A673 (cell line): Measurements from ENCODE around the gene UBE2E2. TPM values are rescaled to one million over a fixed set of nuclear protein-coding genes. Genes with fewer than 3 reads are reported as not detected.
"Not testable (repeated sequence)": the region's sequence is repeated elsewhere in the genome, so short reads cannot be mapped to it uniquely, and the experiment has no call there.

Experiments used
- BruUV-seq: library from RNA; stranded (reverse); fragments of 400-500 nt; replicated peaks from 2 replicates; lab custom pipeline; 2021; lab: Mats Ljungman, UMichigan
- CTCF ChIA-PET: fragments of 300-600 bp; sonication (Branson Sonifier 250); formaldehyde crosslinking; loops from one replicate; lab custom pipeline; 2022; ENCODE audit warnings: antibody characterized with exemption; lab: Charles Lee
- POLR2A ChIA-PET: fragments of 300-600 bp; sonication (Branson Sonifier 250); formaldehyde crosslinking; loops from one replicate; lab custom pipeline; 2022; ENCODE audit warnings: antibody characterized with exemption; ENCODE audit not compliant: low non-redundant PET; lab: Charles Lee
- DNase-seq: peaks from one replicate; pipeline ENCODE4 v3.0.0-alpha.2; 2015; ENCODE audit warnings: low spot score
- H3K27ac ChIP-seq: fragments of 200-600 bp; sonication (generic); 2 replicates; pipeline ENCODE4 v1.5.1; 2016; ENCODE audit warnings: mixed run types, low read depth, mild to moderate bottlenecking, mixed read lengths, antibody characterized with exemption, low read length; ENCODE audit not compliant: poor library complexity, severe bottlenecking
- H3K27me3 ChIP-seq: fragments of 200-600 bp; sonication (generic); replicated peaks from 2 replicates; pipeline ENCODE4 v1.6.1; 2017; ENCODE audit warnings: mixed run types, low read depth, mild to moderate bottlenecking, mixed read lengths, antibody characterized with exemption, low read length; ENCODE audit not compliant: insufficient read depth, poor library complexity
- H3K36me3 ChIP-seq: fragments of 200-600 bp; sonication (generic); 2 replicates; pipeline ENCODE4 v1.6.1; 2016; ENCODE audit warnings: mixed run types, mild to moderate bottlenecking, mixed read lengths, antibody characterized with exemption, low read length; ENCODE audit not compliant: insufficient read depth, poor library complexity, severe bottlenecking
- H3K4me1 ChIP-seq: fragments of 200-600 bp; sonication (generic); 2 replicates; pipeline ENCODE4 v1.6.1; 2017; ENCODE audit warnings: mixed run types, mild to moderate bottlenecking, mixed read lengths, antibody characterized with exemption, low read length; ENCODE audit not compliant: insufficient read depth, poor library complexity, severe bottlenecking
- H3K4me3 ChIP-seq: fragments of 200-600 bp; sonication (generic); 2 replicates; pipeline ENCODE4 v1.5.1; 2016; ENCODE audit warnings: low read depth, mixed run types, mild to moderate bottlenecking, mixed read lengths, low read length; ENCODE audit not compliant: poor library complexity, severe bottlenecking
- H3K9me3 ChIP-seq: fragments of 200-600 bp; sonication (generic); 2 replicates; pipeline ENCODE4 v1.6.1; 2016; ENCODE audit warnings: mixed run types, low read depth, mild to moderate bottlenecking, mixed read lengths, antibody characterized with exemption, low read length; ENCODE audit not compliant: poor library complexity, severe bottlenecking
- CTCF ChIP-seq: fragments of 300-800, 200-600 bp; sonication (generic); conservative IDR thresholded peaks from 2 replicates; pipeline ENCODE4 v1.5.1; 2017; ENCODE audit warnings: low read depth, mild to moderate bottlenecking, antibody characterized with exemption, low read length, moderate library complexity, mixed read lengths
- EZH2 ChIP-seq: fragments of 200-600 bp; sonication (generic); IDR thresholded peaks from 2 replicates; pipeline ENCODE4 v1.6.1; 2017; ENCODE audit warnings: borderline replicate concordance, low read depth, mild to moderate bottlenecking, mixed read lengths, antibody characterized with exemption, low read length; ENCODE audit not compliant: poor library complexity, severe bottlenecking
- intact Hi-C: fragments of 100-400 bp; cut with micrococcal nuclease; formaldehyde crosslinking; loops from one replicate; pipeline ENCODE4 v1.10.0; 2022; ENCODE audit not compliant: unreplicated experiment
- total RNA-seq: library from RNA; stranded (reverse); gene quantifications from 2 replicates; pipeline ENCODE4 v1.2.3, GENCODE V29; 2021

UBE2E2 gene
- total RNA-seq, 1 experiment from 2014 or later: 2.0 TPM

- DNase-seq: no peak
- Histone ChIP-seq H3K27me3 (no peaks in the 10 kb centered on the region), H3K4me3 (no peak overlapping the region), H3K4me1 (no peaks in the 10 kb centered on the region), H3K9me3 (no peaks in the 10 kb centered on the region), H3K27ac (no peak overlapping the region), H3K36me3 (no peaks in the 10 kb centered on the region)
- TF ChIP-seq CTCF (no peak), EZH2 (no peak)
- ChIA-PET POLR2A (no interaction called here), CTCF (no interaction called here)
- BruUV-seq: no TSS peak
- intact Hi-C loops: no loop called here
These were observed 140.4 kb downstream of the UBE2E2 start for GRCh38 chr3:23343509-23343908.

- POLR2A ChIA-PET: no interaction called here
- Histone ChIP-seq H3K4me1 (no peaks in the 10 kb centered on the region), H3K27me3 (no peaks in the 10 kb centered on the region), H3K4me3 (no peak overlapping the region), H3K27ac (no peak overlapping the region), H3K36me3 (no peaks in the 10 kb centered on the region), H3K9me3 (no peaks in the 10 kb centered on the region)
- DNase-seq: no peak
- no TSS peak for BruUV-seq
- intact Hi-C loops: no loop called here
- CTCF ChIA-PET: no interaction called here
- no peak for TF ChIP-seq CTCF
- TF ChIP-seq EZH2: no peak
These were observed 141.8 kb downstream of the UBE2E2 start for GRCh38 chr3:23344886-23345285.

- H3K27ac ChIP-seq, H3K27me3 ChIP-seq, POLR2A ChIA-PET, BruUV-seq, H3K4me1 ChIP-seq, H3K36me3 ChIP-seq, CTCF ChIA-PET, H3K4me3 ChIP-seq, DNase-seq, H3K9me3 ChIP-seq, intact Hi-C loops: not testable (repeated sequence)
These were observed 146.3 kb downstream of the UBE2E2 start for GRCh38 chr3:23349444-23349843.

GRCh38 chr3:23356169-23356568 lies 153.0 kb downstream of the UBE2E2 start:
- Histone ChIP-seq H3K27me3 (no peaks in the 10 kb centered on the region), H3K27ac (no peak overlapping the region), H3K9me3 (no peaks in the 10 kb centered on the region), H3K36me3 (no peaks in the 10 kb centered on the region), H3K4me3 (no peak overlapping the region), H3K4me1 (no peaks in the 10 kb centered on the region)
- TF ChIP-seq CTCF (no peak), EZH2 (no peak)
- no TSS peak for BruUV-seq
- POLR2A ChIA-PET: no interaction called here
- CTCF ChIA-PET: no interaction called here
- DNase-seq: no peak
- intact Hi-C loops: no loop called here
